GM21825 (cell line): ENCODE results near the gene STARD8.

Experiments
- ATAC-seq: cut with Tn5 transposase; IDR thresholded peaks from one replicate; pipeline ENCODE4 v1.9.1; 2021; ENCODE audit warnings: mild to moderate bottlenecking, moderate library complexity; ENCODE audit not compliant: unreplicated experiment

STARD8 gene

GRCh38 chrX:68691921-68692320, 44.5 kb downstream of the STARD8 start:
- no peak for ATAC-seq

- no peak for ATAC-seq
Measured at GRCh38 chrX:68692651-68693050, 45.2 kb downstream of the STARD8 start.

DNA sequence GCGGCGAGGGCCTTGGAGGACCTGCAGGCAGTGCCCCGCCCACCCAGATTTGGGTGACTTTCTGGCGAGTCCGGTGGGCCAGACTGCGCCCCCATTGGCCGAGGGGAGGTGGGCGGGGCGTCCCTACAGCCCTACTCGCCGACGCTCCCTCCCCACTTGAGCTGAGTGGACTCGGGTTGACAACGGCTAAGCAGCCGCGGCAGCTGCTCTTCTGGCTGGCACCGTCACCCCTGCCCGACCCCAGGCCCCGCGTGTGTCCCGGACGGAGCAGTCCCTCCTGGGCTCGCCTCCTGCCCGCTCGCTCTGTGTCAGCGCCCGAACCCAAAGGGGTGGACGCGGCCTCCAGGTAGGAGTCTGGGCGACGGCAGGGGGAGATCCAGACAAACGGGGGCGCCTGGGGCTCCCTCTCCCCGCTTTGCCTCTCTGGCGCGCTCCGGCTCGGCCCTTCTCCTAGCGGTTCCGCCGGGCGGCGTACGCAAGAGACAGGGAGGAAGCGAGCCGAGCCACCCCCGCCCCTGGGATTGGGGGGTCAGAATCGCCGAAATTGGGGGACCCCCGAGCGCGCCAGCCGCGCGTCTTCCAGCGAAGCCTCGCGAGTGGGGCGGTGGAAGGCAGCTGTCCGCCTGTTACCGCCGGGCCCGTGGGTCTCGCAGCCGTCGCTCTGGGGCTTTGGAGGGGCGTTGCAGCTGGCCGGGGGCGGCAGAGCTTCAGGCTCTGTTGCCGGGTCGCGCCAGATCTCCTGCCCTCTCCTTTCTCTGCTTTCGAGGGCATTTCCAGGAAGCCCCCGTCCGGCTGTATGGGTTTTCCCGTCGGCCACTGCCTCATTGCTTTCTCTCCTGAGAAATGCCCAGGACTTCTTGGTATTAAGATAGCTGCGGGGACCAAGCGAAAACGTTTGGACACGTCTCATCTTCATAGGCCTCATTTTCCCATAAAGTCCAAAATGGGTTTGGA, 46.3 kb downstream of the STARD8 start:
- ATAC-seq, result no peak

DNA sequence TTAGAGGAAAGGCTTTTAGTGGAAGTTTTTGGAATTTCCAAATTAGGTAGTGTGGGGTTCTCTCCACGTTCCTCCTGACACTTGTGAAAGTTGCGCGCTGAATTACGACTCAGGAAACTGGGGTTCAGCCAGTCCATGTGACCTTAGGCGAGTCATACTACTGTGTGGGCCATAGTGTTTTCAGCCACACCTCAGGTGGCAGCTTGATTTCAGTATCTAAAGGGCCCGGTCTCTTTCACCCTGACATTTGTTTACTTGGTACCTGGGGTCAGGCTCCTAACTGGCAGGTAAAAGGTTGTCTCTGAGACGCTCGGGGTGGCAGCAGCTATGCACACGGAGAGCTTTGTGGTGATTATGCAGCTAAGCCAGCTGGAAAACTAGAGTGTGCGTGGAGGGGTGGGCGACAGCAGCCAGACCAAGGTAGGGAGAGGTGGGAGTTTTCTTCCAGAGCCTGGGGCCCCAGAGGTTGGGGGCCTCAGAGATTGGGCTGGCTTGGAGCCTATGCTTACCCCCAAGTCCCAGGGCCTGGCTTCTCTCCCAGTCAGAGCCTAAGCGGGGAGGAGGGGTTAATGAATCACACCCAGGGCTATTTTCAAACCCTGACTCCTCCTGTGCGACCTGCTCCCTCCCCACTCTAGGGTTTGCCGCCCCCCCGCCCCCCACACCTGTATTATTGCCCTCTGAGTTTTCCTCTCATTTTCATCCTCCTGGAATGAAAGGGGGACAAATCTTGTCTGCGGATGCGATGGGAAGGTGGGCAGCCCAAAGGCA, 47.2 kb downstream of the STARD8 start:
- ATAC-seq, result no peak

DNA sequence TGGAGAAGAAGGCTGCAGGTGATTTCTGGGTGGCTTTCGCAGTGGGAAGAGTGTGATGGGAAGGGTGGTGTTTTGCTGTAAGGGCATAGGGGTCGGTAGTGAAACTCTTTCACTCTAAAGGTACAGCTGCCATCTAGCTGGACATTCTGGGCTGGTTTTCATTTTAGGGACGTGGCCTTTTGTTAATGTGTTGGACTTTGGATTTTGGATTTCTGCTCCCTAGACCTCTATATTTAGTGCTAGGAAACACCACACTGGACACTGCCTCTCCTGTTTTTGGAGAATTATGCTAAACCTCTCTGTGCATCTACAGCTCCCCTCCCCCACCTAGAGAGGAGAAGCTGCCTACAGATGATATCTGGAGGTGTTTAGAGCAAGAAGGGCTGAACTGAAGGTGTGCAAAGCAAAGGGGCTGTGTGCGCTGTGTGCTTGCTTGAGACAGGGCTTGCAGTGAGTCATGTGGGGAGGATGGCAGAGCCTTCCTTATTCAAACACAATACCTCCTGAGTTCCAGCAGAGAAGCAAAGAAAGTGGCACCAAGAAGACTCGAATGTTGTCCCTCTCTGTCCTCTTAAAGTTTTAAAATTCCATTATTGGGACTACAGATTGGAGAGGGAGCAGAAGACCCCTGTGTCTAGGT, 47.9 kb downstream of the STARD8 start:
- ATAC-seq, result no peak

- no peak for ATAC-seq
Measured at GRCh38 chrX:68696267-68696990, 49.0 kb downstream of the STARD8 start.

DNA sequence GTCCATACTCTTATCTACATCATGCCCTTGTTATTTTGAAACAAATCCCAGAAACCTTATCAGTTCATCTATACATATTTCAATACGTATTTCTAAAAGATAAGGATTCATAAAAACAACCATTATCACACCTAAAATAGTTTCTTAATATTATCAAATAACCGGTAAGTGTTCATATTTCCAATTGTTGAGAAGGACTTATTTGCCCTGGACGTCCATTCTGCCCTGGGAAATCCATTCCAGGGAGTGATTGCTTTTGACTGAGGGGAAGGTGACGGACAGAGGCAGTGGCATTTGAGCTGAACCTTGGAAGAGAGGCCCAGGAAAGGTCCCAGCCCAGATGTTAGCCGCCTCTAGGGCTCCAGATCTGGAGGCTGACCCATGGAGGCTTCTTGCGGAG, 49.6 kb downstream of the STARD8 start:
- no peak for ATAC-seq

- ATAC-seq, result no peak
Measured at GRCh38 chrX:68697465-68698125, 50.1 kb downstream of the STARD8 start.

DNA sequence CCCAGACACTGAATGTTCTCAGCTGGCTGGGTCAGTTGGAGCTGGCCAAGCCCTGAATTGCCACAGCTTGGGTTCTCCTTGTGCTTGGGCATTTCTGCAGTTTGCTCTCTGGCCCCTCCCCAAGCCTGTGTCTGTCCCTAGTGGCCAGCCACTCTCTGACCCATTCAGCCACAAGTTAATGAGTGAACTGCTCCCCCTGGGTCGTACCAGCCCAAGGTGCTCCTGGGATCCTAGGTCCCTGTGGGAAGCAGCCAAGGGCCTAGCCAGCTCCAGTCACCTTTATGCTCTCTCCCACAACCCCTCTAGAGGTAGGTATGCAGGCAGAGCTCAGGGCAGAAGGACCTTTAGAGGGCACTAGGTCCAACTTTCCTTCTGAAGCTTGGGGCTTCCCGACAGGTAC, 51.5 kb downstream of the STARD8 start:
- no peak for ATAC-seq

DNA sequence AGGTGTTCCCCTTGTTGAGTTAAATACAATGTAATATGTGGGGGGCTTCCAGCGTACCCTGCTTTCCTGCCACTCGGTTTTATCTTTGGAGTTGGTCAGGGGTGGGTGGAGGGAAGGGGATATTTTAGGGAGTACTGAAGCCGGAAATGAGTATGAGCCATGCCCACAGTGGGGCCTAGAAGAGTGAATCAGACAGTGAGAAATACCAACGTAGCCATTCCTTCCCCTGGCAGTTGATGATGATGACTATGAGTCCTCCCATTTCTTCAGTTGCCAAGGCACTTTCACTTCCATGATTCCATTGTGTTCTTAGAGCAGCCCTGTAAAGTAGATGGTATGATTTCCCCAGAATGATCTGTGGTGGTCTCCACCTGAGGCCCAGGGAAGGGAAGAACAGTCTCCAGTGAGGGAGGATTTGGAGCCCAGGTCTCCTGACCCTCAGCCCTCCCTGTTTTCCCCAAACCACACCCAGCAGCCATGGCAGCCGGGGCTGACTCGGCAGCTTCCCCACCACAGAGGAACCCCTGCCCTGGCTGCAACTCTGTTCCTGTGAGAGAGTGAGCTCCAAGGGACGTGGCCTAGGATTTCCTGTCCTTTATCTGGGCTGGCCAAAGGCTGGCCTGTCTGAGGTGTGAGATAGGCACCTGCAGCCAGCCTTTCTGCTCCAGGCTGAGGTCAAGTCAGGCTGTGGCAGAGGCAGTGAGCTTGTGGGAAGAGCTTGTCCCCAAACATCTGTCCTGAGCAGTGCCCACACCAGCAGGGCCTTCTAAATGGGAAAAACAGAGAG, 52.7 kb downstream of the STARD8 start:
- no peak for ATAC-seq

DNA sequence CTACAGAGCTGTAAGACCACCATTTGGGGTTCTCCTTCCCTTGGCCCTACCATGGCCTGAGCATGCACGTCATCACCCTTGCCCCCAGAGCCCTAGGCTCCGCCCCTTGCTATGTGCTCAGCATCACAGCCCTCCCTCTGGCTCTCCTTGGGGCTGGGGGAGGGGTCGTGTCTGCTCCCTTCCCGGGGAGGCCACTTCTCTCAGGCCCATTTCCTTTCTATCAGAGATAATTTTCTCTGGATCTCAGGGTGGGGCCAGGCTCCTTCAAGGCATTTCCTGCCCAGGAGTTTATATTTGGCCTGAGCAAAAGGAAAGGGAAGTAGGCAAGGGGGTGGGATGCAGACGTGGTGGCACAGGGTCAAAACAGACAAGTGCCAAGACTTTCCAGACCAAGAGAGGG, 55.9 kb downstream of the STARD8 start:
- no peak for ATAC-seq

DNA sequence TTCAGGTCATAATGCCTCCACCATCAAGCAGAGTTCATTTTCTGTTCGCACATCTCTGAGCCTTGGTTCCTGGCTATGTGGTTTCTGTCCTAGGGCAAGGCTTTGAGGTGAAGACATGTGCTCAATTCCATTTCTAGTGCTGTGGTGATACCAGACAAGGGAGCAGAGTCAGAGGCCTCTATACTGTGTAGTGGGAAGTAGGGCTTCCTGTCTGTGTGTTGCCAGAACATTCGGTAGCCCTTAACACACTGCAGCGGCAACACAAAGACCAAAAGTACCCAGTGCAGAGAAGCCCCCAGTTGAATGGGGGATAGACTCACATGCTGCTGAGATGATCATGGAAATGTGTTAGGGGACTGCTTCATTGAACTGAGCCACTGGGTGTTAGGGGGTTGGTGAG, 56.4 kb downstream of the STARD8 start:
- no peak for ATAC-seq

DNA sequence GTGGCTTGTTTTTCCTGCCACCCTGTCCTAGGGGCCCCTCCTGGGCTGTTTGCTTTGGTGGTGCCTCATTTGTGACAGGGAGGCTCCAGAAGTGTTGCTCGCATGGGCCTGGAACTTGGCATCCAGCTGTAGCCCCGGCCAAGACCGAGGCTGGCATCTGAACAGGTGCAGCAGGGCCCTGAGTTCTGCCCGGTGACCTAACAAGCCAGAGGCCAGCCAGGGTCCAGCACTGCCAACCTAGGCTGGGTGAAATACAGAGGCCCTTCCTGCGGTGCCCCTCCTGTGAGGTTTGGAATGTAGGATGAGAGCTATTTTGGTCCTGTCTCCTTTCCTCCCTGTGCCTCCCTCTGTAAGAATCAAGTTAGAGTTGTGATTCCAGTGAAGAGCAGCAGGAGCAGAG, 58.5 kb downstream of the STARD8 start:
- ATAC-seq, result no peak

DNA sequence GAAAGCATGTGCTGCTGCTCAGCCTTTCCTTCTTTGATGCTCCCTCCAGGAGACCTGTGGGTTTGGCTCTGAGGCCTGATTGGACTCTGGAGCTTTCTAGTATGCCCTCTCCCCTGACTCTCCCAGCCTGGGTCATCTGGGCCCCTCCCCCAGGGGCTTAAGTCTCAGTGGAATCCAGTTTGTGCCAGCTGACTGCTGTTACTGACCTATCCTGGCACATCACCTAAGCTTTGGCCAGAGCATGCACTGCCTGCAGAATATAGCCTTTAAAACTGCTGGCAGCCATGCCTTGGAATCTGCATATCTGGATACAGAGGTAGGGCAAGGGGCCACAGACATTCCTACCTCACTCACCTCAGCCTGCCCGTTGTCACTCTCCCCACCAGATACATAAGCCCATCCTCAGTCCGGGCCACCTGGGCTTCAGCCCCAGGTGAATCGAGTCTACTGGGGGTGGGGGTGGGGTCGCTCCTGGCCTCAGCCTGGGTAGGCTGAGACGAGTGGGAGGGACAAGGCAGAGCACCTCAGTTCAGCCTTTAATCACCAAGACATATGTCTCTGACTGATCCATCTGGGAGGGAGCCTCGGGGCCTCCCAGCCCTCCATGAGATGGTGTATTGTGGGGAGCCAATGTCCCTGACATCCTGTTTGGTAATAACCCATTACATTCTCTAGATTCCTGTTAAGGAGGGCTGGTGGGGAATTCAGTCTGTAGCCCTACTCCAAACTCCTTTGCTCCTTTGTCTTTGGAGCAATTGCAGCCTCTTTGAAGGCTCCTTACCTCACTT, 61.2 kb downstream of the STARD8 start:
- no peak for ATAC-seq

GRCh38 chrX:68710870-68711576, 63.6 kb downstream of the STARD8 start:
- no peak for ATAC-seq

DNA sequence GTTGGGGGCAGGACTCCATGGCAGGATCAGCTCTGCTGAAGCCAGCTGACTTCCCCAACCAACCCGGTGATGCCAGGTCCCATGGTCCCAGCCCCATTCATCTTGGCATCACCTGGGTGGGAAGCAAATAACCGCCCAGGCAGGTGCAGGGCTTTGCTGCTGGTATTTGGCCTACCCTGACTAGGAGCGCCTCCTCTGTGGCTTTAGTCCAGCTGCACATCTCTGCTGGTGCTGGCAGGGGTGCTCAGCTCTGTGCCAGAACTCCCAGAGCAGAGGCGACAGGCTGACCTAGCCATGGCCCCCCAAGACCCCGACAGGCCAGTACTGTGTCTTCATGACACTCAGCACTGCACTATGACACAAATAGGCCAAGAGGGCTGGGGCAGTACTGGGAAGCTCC, 64.4 kb downstream of the STARD8 start:
- ATAC-seq, result no peak

DNA sequence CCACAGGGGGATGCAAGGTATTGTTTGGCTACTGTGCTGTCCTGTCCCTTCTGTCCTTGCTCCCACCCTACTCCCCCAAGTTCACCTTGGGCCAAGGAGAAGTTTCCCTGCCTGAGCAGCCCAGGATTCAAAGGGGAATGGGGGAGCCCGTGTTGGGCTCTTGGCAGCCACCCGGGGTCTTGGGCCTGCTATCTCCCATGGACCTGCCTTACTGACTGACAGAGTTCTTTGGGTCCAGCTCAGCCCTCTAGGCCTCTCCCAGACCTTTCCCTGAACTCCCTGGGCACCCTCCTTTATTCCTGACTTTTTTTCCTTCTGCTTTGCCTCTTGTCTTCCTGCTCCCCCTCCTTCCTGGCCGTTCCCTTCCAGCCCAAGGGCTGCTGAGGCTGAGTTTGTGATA, 67.4 kb downstream of the STARD8 start:
- ATAC-seq, result no peak

DNA sequence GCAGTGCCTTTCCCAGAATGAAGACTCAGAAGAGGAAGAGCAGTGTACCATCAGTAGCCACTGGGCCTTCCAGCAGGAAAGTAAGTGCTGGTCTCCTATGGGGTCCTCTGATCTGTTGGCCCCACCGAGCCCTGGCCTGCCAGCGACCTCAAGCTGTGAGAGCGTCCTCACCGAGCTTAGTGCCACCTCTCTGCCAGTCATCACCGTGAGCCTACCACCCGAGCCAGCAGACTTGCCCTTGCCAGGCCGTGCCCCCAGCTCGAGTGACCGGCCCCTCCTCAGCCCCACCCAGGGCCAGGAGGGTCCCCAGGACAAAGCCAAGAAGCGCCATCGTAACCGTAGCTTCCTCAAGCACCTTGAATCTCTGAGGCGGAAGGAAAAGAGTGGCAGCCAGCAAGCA, 69.7 kb downstream of the STARD8 start:
- ATAC-seq, result no peak
